SK-N-SH treated with all-trans-retinoic acid at 6 μM for 48 hours (cell line): Measurements from ENCODE around the gene SDC3.

Source experiments
- ARNTL ChIP-seq: fragments of 450-650 bp; formaldehyde crosslinking; IDR thresholded peaks from 2 replicates; pipeline ENCODE4 v1.5.0; 2020; ENCODE audit warnings: low read depth, mild to moderate bottlenecking, moderate library complexity, borderline replicate concordance
- BACH2 ChIP-seq: fragments of 250-450 bp; sonication (Bioruptor Pico); IDR thresholded peaks from 2 replicates; pipeline ENCODE4 v1.9.0; 2021; ENCODE audit warnings: mild to moderate bottlenecking, borderline replicate concordance
- CSRNP3 ChIP-seq: fragments of 250-450 bp; sonication (Bioruptor Pico); IDR thresholded peaks from 2 replicates; pipeline ENCODE4 v1.5.1; 2021; ENCODE audit warnings: mild to moderate bottlenecking, moderate library complexity
- ESRRG ChIP-seq: fragments of 250-450 bp; sonication (Bioruptor Pico); IDR thresholded peaks from 2 replicates; pipeline ENCODE4 v1.6.1; 2021; ENCODE audit warnings: mild to moderate bottlenecking
- PATZ1 ChIP-seq: fragments of 250-450 bp; sonication (Bioruptor Pico); IDR thresholded peaks from 2 replicates; pipeline ENCODE4 v1.8.0; 2020; ENCODE audit warnings: mild to moderate bottlenecking, moderate library complexity, borderline replicate concordance
- RARB ChIP-seq: fragments of 250-450 bp; sonication (Bioruptor Pico); IDR thresholded peaks from 2 replicates; pipeline ENCODE4 v1.8.0; 2021; ENCODE audit warnings: mild to moderate bottlenecking, moderate library complexity
- ZFP3 ChIP-seq: fragments of 250-450 bp; sonication (Bioruptor Pico); IDR thresholded peaks from 2 replicates; pipeline ENCODE4 v1.5.0; 2020; ENCODE audit warnings: mild to moderate bottlenecking, moderate library complexity
- ZFP30 ChIP-seq: fragments of 450-650 bp; formaldehyde crosslinking; IDR thresholded peaks from 2 replicates; pipeline ENCODE4 v1.5.0; 2022; ENCODE audit warnings: mild to moderate bottlenecking, moderate library complexity

- no peak for TF ChIP-seq ZFP30 (CRISPR knock-in tag)
- no peak for TF ChIP-seq ARNTL (CRISPR knock-in tag)
- no peak for TF ChIP-seq CSRNP3
- TF ChIP-seq PATZ1 (CRISPR knock-in tag), result no peak
- TF ChIP-seq BACH2 (CRISPR knock-in tag), result no peak
- no peak for TF ChIP-seq ESRRG (CRISPR knock-in tag)
- no peak for TF ChIP-seq RARB (CRISPR knock-in tag)
- no peak for TF ChIP-seq ZFP3 (CRISPR knock-in tag)
These were observed 33.9 kb upstream of the SDC3 start for GRCh38 chr1:30942326-30942963.
